GM12878 (cell line): ENCODE data around the gene GTSE1. TPM values are rescaled to one million over a fixed set of nuclear protein-coding genes. Genes with fewer than 3 reads are reported as not detected.

Experiments used
- ATAC-seq: fragments of 200-7000 bp; cut with Tn5 transposase; 3 replicates; pipeline ENCODE4 v1.9.1; 2020; ENCODE audit warnings: mild to moderate bottlenecking, moderate library complexity
- BruUV-seq: library from RNA; stranded (reverse); fragments of 400-500 nt; replicated peaks from 2 replicates; lab custom pipeline; 2021; lab: Mats Ljungman, UMichigan
- CTCF ChIA-PET: fragments of 300-600 bp; sonication (Branson Sonifier 250); formaldehyde crosslinking; extraction: SDS; loops from one replicate; lab custom pipeline; 2021; ENCODE audit warnings: inconsistent platforms; lab: Yijun Ruan, JAX
- POLR2A ChIA-PET: fragments of 350-600 bp; formaldehyde crosslinking; extraction: SDS; loops from one replicate; lab custom pipeline; 2021; ENCODE audit warnings: inconsistent platforms; lab: Charles Lee
- RAD21 ChIA-PET: fragments of 300-600 bp; sonication (Branson Sonifier 250); formaldehyde crosslinking; loops from one replicate; lab custom pipeline; 2023; ENCODE audit warnings: antibody characterized with exemption; ENCODE audit not compliant: unreplicated experiment; lab: Charles Lee
- SMC1A ChIA-PET: fragments of 300-600 bp; sonication (Branson Sonifier 250); formaldehyde crosslinking; loops from one replicate; lab custom pipeline; 2023; ENCODE audit not compliant: unreplicated experiment, uncharacterized antibody; lab: Charles Lee
- DNase-seq: peaks from one replicate; pipeline ENCODE4 v3.0.0-alpha.2; 2011; ENCODE audit warnings: low read depth, low spot score
- FAIRE-seq: peaks from 3 replicates; lab custom pipeline; 2011; peaks lifted over from hg19 to GRCh38; lab: Jason Lieb, UNC
- H2AFZ ChIP-seq: 2 replicates; pipeline ENCODE4 v1.6.0; 2011; ENCODE audit warnings: low read depth, low read length, control low read depth; ENCODE audit not compliant: control insufficient read depth
- H3K27ac ChIP-seq: 2 replicates; pipeline ENCODE4 v1.5.1; 2011; ENCODE audit warnings: control low read depth; ENCODE audit not compliant: control insufficient read depth, insufficient read depth
- H3K27me3 ChIP-seq, 2 experiments: replicated peaks in 1 of 2; 2 replicates each; pipeline versions ENCODE4 v1.6.0 to v1.6.1; 2011; ENCODE audit warnings: low read length in 1 of 2; ENCODE audit not compliant: control insufficient read depth in 2 of 2, insufficient read depth in 2 of 2
- H3K36me3 ChIP-seq, 2 experiments: 2 replicates each; pipeline ENCODE4 v1.5.1; 2011; ENCODE audit warnings: low read length in 1 of 2; ENCODE audit not compliant: control insufficient read depth in 2 of 2, insufficient read depth in 2 of 2
- H3K4me1 ChIP-seq: 2 replicates; pipeline ENCODE4 v1.6.1; 2011; ENCODE audit warnings: mild to moderate bottlenecking, low read length, moderate library complexity, mixed read lengths; ENCODE audit not compliant: control insufficient read depth, insufficient read depth
- H3K4me2 ChIP-seq: 2 replicates; pipeline ENCODE4 v1.6.0; 2011; ENCODE audit warnings: control low read depth; ENCODE audit not compliant: control insufficient read depth, insufficient read depth
- H3K4me3 ChIP-seq: fragments of 200-600 bp; sonication (generic); 2 replicates; pipeline ENCODE4 v1.5.1; 2016
- H3K79me2 ChIP-seq: 2 replicates; pipeline ENCODE4 v1.6.0; 2011; ENCODE audit warnings: low read length; ENCODE audit not compliant: control insufficient read depth, insufficient read depth
- H3K9ac ChIP-seq: 2 replicates; pipeline ENCODE4 v1.8.0; 2011; ENCODE audit warnings: low read length, control low read depth, mixed read lengths; ENCODE audit not compliant: control insufficient read depth, insufficient read depth
- H3K9me3 ChIP-seq: replicated peaks from 3 replicates; pipeline ENCODE4 v1.5.1; 2011; ENCODE audit warnings: mild to moderate bottlenecking, low read length; ENCODE audit not compliant: control insufficient read depth, insufficient read depth
- H4K20me1 ChIP-seq: 2 replicates; pipeline ENCODE4 v1.6.0; 2011; ENCODE audit not compliant: control insufficient read depth, insufficient read depth
- BACH1 ChIP-seq: fragments of 450-650 bp; IDR thresholded peaks from 2 replicates; pipeline ENCODE4 v1.6.1; 2017; ENCODE audit warnings: mild to moderate bottlenecking, borderline replicate concordance
- CBX5 ChIP-seq: sonication (generic); IDR thresholded peaks from 2 replicates; pipeline ENCODE4 v1.6.1; 2016; ENCODE audit warnings: low read depth, moderate library complexity, mild to moderate bottlenecking, inconsistent platforms
- CEBPB ChIP-seq, 2 experiments: fragments of 150-350 bp in 1 of 2; IDR thresholded peaks; 2 replicates each; pipeline ENCODE4 v1.6.1; 2012 to 2014; ENCODE audit warnings: low read depth in 2 of 2, low read length in 2 of 2, borderline replicate concordance in 1 of 2, inconsistent platforms in 1 of 2
- FOS ChIP-seq: IDR thresholded peaks from 3 replicates; pipeline ENCODE4 v1.6.1; 2011; ENCODE audit warnings: borderline replicate concordance; ENCODE audit not compliant: insufficient read length; ENCODE audit errors: extremely low read depth
- IKZF2 ChIP-seq, 2 experiments: fragments of 450-650 bp; IDR thresholded peaks; 2 replicates each; pipeline ENCODE4 v1.6.1; 2017; ENCODE audit warnings: mild to moderate bottlenecking in 2 of 2, moderate library complexity in 2 of 2
- MXI1 ChIP-seq: fragments of 150-350 bp; IDR thresholded peaks from 2 replicates; pipeline ENCODE4 v1.6.1; 2011; ENCODE audit warnings: low read depth, mild to moderate bottlenecking, inconsistent platforms, low read length, improper control_type of control experiment
- NBN ChIP-seq: fragments of 450-650 bp; IDR thresholded peaks from 2 replicates; pipeline ENCODE4 v1.6.1; 2016
- NFIC ChIP-seq: IDR thresholded peaks from 2 replicates; pipeline ENCODE4 v1.6.1; 2012; ENCODE audit warnings: low read depth, mild to moderate bottlenecking, inconsistent platforms, low read length, moderate library complexity
- PML ChIP-seq: IDR thresholded peaks from 2 replicates; pipeline ENCODE4 v1.6.1; 2012; ENCODE audit warnings: low read length, inconsistent platforms
- POLR2AphosphoS2 ChIP-seq: IDR thresholded peaks from 2 replicates; pipeline ENCODE4 v1.6.1; 2011; ENCODE audit warnings: low read depth, mild to moderate bottlenecking, low read length, improper control_type of control experiment, moderate library complexity
- SMAD5 ChIP-seq: IDR thresholded peaks from 2 replicates; pipeline ENCODE4 v1.6.1; 2016; ENCODE audit warnings: antibody characterized with exemption, low read depth
- SP1 ChIP-seq: IDR thresholded peaks from one replicate; pipeline ENCODE4 v1.6.1; 2011; ENCODE audit warnings: low read depth, low read length
- SUPT20H ChIP-seq: IDR thresholded peaks from 2 replicates; pipeline ENCODE4 v1.6.1; 2011; ENCODE audit warnings: low read depth, mild to moderate bottlenecking, low read length, moderate library complexity, borderline replicate concordance; ENCODE audit not compliant: control insufficient read depth
- ZBED1 ChIP-seq: IDR thresholded peaks from 2 replicates; pipeline ENCODE4 v1.6.1; 2016; ENCODE audit warnings: borderline replicate concordance
- WGBS: methylation state at CpG from one replicate; pipeline ENCODE4 v1.1.6; 2016; ENCODE audit warnings: low lambda C conversion rate; ENCODE audit not compliant: insufficient replicate concordance, insufficient coverage; ENCODE audit errors: missing lambda C conversion rate; 5-methylcytosine and 5-hydroxymethylcytosine counted together
- in situ Hi-C: fragments of 300-500 bp; cut with MboI; formaldehyde crosslinking; loops from 9 replicates; pipeline ENCODE4 v1.14.3; 2018; ENCODE audit warnings: mixed read lengths
- intact Hi-C: fragments of 100-400 bp; cut with micrococcal nuclease; formaldehyde crosslinking; loops from one replicate; pipeline ENCODE4 v1.14.2; 2022; ENCODE audit not compliant: unreplicated experiment
- polyA plus RNA-seq, 11 experiments: library from polyadenylated mRNA; depleted of rRNA in 4 of 11; unstranded in 6 of 11; stranded (reverse) in 5 of 11; fragments of >200 nt; fragmentation: Nextera tagmentation in 4 of 11; fragmentation: Illumina TruSeq in 1 of 11; extraction: Ambion mirVana in 4 of 11; extraction: Trizol in 1 of 11; gene quantifications; 1 replicate in 1 of 11; 2 replicates in 10 of 11; pipeline versions ENCODE4 v1.2.1 to v1.2.3, GENCODE V29; 2011 to 2016; ENCODE audit warnings: inconsistent platforms in 2 of 11, missing spikeins in 2 of 11, low read depth in 1 of 11
- total RNA-seq, 4 experiments: library from RNA; depleted of rRNA in 3 of 4; stranded (reverse); fragments of >200 nt in 3 of 4; fragmentation: Illumina TruSeq in 1 of 4; extraction: Trizol in 1 of 4; gene quantifications; 2 replicates each; pipeline versions ENCODE4 v1.2.1 to v1.2.3, GENCODE V29; 2013 to 2021
- TF ChIP-seq, protein P1 (sequence below): fragments of 450-650 bp; IDR thresholded peaks from 2 replicates; pipeline ENCODE4 v1.6.1; 2016; ENCODE audit warnings: mild to moderate bottlenecking, moderate library complexity, borderline replicate concordance
- TF ChIP-seq, protein P2 (sequence below): IDR thresholded peaks from 2 replicates; pipeline ENCODE4 v1.6.1; 2011; ENCODE audit warnings: borderline replicate concordance, low read depth, mild to moderate bottlenecking, moderate library complexity, low read length; ENCODE audit not compliant: insufficient read depth, poor library complexity, severe bottlenecking
- TF ChIP-seq, protein P3 (sequence below): fragments of 450-650 bp; conservative IDR thresholded peaks from 2 replicates; pipeline ENCODE4 v1.6.1; 2017; ENCODE audit warnings: mild to moderate bottlenecking, moderate library complexity

The GTSE1 gene
- total and polyA plus RNA-seq, 10 of the 15 experiments (the other 5 are each of a cell fraction or from before 2014, with no cell fraction given), result 6.6 to 46.2 (median 32.3) TPM

DNA sequence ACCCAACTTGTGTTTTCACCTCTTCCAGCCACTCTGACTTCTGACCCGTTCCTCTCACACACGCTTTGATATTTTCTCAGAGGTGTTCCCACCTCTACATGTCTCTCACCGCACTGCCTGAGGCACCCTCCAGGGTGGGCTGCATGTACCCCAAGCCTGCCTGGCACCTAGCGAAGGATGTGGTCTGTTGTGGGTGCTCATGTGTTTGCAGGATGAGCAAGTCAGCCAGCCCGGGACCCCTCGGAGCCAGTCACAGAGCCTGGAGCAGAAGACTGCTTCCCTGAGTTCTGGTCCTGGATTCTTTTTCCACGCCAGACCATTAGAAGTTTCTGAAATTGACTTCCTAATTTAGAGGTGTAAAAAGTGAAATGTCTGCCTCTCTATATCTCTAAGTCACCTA, 3.8 kb downstream of the GTSE1 start:
- Histone ChIP-seq H2AFZ (no peak overlapping the region), H3K27ac (no peak overlapping the region), H3K4me2 (no peak overlapping the region), H3K27me3 (no peaks in the 10 kb centered on the region), H3K4me3 (no peak overlapping the region), H3K9me3 (no peaks in the 10 kb centered on the region), H4K20me1 (no peaks in the 10 kb centered on the region), H3K79me2 (peaks cover 51% of the 10 kb centered on the region), H3K9ac (no peak overlapping the region), H3K4me1 (peaks cover 15% of the 10 kb centered on the region), H3K36me3 (peaks cover 5 to 16% of the 10 kb centered on the region in 2 experiments)
- DNase-seq (no peak), ATAC-seq (no peak), FAIRE-seq (no peak)
- in situ Hi-C loops (no loop called here), intact Hi-C loops (no loop called here)
- BruUV-seq, result no TSS peak
- WGBS, result 97% methylated on average over 7 of the region's 7 CpGs
- ChIA-PET POLR2A (no interaction called here), CTCF (no interaction called here), RAD21 (no interaction called here), SMC1A (no interaction called here)
- TF ChIP-seq, protein P1, sequence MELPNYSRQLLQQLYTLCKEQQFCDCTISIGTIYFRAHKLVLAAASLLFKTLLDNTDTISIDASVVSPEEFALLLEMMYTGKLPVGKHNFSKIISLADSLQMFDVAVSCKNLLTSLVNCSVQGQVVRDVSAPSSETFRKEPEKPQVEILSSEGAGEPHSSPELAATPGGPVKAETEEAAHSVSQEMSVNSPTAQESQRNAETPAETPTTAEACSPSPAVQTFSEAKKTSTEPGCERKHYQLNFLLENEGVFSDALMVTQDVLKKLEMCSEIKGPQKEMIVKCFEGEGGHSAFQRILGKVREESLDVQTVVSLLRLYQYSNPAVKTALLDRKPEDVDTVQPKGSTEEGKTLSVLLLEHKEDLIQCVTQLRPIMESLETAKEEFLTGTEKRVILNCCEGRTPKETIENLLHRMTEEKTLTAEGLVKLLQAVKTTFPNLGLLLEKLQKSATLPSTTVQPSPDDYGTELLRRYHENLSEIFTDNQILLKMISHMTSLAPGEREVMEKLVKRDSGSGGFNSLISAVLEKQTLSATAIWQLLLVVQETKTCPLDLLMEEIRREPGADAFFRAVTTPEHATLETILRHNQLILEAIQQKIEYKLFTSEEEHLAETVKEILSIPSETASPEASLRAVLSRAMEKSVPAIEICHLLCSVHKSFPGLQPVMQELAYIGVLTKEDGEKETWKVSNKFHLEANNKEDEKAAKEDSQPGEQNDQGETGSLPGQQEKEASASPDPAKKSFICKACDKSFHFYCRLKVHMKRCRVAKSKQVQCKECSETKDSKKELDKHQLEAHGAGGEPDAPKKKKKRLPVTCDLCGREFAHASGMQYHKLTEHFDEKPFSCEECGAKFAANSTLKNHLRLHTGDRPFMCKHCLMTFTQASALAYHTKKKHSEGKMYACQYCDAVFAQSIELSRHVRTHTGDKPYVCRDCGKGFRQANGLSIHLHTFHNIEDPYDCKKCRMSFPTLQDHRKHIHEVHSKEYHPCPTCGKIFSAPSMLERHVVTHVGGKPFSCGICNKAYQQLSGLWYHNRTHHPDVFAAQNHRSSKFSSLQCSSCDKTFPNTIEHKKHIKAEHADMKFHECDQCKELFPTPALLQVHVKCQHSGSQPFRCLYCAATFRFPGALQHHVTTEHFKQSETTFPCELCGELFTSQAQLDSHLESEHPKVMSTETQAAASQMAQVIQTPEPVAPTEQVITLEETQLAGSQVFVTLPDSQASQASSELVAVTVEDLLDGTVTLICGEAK, result no peak
- TF ChIP-seq SMAD5, result no peak
- no peak for TF ChIP-seq CEBPB (IDR thresholded peaks at IDR 0.05; ENCODE audit: borderline replicate concordance in 1 of 2, low read depth in 2 of 2, low read length in 2 of 2)
- no peak for TF ChIP-seq SUPT20H
- TF ChIP-seq, protein P2, sequence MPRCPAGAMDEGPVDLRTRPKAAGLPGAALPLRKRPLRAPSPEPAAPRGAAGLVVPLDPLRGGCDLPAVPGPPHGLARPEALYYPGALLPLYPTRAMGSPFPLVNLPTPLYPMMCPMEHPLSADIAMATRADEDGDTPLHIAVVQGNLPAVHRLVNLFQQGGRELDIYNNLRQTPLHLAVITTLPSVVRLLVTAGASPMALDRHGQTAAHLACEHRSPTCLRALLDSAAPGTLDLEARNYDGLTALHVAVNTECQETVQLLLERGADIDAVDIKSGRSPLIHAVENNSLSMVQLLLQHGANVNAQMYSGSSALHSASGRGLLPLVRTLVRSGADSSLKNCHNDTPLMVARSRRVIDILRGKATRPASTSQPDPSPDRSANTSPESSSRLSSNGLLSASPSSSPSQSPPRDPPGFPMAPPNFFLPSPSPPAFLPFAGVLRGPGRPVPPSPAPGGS, result no peak
- TF ChIP-seq MXI1, result no peak
- no peak for TF ChIP-seq NBN
- TF ChIP-seq NFIC, result no peak
- no peak for TF ChIP-seq CBX5
- TF ChIP-seq, protein P3, sequence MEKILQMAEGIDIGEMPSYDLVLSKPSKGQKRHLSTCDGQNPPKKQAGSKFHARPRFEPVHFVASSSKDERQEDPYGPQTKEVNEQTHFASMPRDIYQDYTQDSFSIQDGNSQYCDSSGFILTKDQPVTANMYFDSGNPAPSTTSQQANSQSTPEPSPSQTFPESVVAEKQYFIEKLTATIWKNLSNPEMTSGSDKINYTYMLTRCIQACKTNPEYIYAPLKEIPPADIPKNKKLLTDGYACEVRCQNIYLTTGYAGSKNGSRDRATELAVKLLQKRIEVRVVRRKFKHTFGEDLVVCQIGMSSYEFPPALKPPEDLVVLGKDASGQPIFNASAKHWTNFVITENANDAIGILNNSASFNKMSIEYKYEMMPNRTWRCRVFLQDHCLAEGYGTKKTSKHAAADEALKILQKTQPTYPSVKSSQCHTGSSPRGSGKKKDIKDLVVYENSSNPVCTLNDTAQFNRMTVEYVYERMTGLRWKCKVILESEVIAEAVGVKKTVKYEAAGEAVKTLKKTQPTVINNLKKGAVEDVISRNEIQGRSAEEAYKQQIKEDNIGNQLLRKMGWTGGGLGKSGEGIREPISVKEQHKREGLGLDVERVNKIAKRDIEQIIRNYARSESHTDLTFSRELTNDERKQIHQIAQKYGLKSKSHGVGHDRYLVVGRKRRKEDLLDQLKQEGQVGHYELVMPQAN, result no peak
- TF ChIP-seq POLR2AphosphoS2, result no peak
- TF ChIP-seq BACH1, result no peak
- TF ChIP-seq SP1, result no peak
- no peak for TF ChIP-seq FOS
- no peak for TF ChIP-seq IKZF2 (IDR thresholded peaks at IDR 0.05)
- TF ChIP-seq PML, result no peak
- no peak for TF ChIP-seq ZBED1
